Right renal cortex interstitium (tissue), 3 donors: ENCODE results near the gene ELOVL6. TPM values are rescaled to one million over a fixed set of nuclear protein-coding genes. Genes with fewer than 3 reads are reported as not detected.
"Not testable (repeated sequence)": the region's sequence is repeated elsewhere in the genome, so short reads cannot be mapped to it uniquely, and the experiment has no call there.

Experiments used
- DNase-seq, 3 donors: peaks; one replicate each; pipeline ENCODE4 v3.0.0-alpha.2; 2013; ENCODE audit warnings: low read depth in 3 of 3, low spot score in 2 of 3
- polyA plus RNA-seq, 3 donors: library from polyadenylated mRNA; unstranded; fragments of 120-200 nt; gene quantifications; one replicate each; pipeline ENCODE4 v1.2.1, GENCODE V29; 2013; ENCODE audit not compliant: insufficient read length in 3 of 3

ELOVL6 gene
- polyA plus RNA-seq, 3 donors = 31.5 to 36.7 (median 33.5) TPM

DNA sequence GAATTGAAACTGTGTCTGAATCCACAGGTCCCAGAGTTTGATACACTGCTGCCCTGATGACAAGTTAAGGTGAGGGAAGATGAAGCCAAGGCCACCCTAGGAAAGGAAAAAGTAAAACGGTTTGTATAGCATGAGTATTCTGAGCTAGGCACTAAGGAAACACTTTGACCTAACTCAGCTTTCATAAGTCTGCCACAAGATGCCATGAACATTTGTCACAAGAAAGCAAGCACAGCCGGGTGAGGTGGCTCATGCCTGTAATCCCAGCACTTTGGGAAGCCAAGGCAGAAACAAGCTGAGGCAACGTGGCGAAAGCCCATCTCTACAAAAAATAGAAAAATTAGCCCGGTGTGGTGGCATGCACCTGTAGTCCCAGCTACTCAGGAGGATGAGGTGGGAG lies 34.2 kb downstream of the ELOVL6 start:
- no peak for DNase-seq

DNA sequence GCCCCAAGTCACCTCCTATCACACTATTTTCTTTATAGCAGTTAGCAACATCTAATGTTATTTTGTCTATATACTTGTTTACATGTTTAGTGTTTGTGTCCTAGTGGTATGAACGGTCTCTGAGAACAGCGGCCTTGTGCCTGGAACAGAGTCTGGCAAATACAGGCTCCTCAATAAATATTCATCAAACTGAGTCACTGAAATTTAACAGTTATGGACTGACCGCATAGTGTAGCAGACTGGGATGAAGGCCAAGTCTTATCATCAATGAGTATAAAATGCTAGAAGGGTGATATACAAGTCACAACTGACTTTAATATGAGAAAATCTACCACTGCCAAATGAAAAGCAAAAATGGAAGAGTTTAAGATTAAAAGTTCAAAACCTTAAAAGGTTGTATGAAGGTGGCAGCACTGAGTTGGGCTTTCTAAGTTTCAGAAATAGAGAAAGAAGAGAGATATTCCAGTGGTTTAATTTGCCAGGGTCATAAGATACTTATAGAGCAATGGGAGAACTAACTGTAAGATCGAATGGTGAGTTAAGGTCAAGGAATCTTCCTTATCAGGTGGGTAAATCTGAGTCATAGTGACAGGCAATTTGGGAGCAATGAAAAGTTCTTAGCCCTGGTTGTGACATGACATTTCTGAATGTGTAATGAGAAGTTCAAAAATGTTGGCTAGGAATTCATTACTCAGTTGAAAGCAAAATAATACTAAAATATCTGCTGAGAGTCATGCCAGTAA lies 34.9 kb downstream of the ELOVL6 start:
- no peak for DNase-seq

DNA sequence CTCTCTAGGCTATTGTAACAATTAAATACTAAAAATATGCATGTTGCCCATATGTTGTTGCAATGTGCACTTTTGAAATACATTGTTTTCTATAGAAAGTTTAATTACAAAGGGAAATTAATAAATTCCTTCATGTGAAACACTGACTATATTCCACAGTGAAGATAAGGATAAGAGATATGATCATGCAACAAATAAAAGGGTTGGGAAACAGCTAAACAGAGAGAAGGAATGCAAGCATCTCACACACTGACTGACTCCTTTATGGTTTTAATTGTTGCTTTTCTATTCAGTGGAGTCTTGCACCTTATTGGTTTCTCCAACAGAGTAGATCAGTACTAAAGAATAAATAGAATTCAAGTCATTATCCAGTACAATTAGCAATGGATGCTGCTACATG lies 37.8 kb downstream of the ELOVL6 start:
- no peak for DNase-seq

GRCh38 chr4:110159541-110159940 lies 38.9 kb downstream of the ELOVL6 start:
- DNase-seq = no peak

DNA sequence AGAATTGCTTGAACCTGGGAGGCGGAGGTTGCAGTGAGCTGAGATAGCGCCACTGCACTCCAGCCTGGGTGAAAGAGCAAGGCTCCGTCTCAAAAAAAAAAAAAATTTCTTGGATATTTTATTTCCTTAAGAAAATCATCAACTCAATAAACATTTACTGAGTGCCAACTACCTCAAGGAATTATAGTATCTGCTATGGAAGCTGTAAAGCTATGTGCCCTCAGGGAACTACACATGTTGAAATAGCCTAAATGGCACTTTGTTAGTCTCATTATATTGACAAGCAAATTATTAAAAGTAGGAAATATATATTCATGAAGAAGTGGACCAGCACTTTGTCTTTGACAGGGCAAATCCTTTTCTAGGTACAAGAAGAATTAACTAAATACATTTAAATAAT lies 40.8 kb downstream of the ELOVL6 start:
- DNase-seq = no peak

GRCh38 chr4:110157166-110157565 lies 41.2 kb downstream of the ELOVL6 start:
- not testable (repeated sequence) for DNase-seq

- no peak for DNase-seq
These were observed 42.0 kb downstream of the ELOVL6 start for GRCh38 chr4:110156442-110156841.

DNA sequence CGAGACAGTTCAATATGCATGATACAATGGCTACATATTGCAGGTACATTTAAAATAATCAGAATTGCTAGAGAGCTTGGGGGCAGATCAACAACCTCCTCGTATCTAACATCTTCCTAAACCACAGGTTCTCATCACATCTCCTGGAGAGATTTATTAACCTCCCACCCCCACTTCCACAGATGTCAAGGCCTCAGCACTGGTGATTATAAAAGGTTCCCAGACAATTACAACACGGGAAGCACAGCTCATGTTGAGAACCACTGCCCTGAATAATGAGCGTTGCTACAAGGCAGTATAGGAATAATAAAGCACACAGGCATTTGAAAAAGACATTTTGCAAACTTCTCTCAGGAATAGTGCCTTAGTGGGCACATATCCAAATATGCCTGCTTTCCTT lies 42.8 kb downstream of the ELOVL6 start:
- no peak for DNase-seq

DNA sequence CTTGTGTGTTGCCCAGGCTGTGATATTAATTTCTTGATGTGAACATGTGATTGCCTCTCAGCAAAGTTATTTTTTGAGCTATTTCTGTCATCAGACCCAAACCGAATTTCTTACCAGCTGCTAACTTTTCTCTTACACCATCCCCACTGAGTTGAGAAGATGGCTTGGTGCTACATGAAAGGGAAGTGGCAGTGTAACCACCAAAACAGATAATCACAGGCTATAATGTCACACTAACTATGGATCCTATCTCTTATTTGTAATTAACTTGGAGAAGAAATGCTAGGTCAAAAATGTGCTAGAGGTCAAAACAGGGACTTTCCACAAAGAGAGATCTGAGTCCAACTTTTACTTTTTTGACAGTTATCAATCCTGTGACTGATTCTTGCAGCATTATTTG lies 43.8 kb downstream of the ELOVL6 start:
- no peak for DNase-seq

DNA sequence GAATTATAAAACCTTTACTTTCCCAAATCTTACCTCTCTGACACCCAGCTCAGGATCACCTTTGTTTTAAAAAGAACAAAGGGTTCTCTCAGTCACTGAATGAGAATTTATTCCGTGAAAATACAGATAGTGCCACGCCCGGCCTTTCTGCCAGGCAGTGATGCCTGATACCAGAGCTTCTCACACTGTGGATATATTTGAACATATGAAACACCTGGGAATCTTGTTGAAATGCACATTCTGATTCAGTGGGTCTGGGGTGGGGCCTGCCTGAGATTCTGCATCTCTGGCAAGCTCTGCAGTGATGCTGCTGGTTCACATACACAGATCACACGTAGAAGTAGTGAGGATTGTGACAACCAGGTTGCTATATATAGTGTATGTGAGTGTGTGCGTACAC lies 46.0 kb downstream of the ELOVL6 start:
- no peak for DNase-seq

DNA sequence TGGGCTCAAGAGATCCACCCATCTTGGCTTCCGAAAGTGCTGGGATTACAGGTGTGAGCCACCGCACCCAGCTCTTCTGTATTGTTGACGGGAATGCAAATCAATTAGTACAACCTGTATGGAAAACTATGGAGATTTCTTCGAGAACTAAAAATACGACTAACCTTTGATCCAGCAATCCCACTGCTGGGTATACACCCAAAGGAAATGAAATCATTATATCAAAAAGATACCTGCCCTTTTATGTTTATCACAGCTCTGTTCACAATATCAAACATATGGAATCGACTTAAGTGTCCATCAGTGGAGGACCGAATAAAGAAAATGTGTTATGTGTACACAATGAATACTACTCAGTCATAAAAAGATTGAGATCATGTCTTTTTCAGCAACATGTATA lies 49.3 kb downstream of the ELOVL6 start:
- DNase-seq = no peak

DNA sequence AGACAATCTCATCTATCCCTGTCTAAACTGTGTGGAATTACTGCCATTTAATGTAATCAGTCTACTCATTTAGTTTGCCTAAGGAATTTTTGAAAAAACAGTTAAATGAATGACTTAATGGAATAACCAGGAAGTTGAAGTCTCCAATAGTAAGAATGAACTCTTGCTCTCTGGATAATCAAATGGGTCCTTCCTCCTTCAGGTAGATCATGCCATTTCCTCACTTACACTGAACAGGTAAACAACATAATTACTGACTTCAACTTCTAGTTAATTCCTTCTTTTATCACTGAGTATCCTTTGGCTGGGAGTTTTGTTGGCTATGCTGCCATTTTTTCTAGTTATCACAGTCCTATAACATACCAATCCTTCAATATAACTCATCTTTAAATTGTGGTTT lies 56.0 kb downstream of the ELOVL6 start:
- DNase-seq = no peak

DNA sequence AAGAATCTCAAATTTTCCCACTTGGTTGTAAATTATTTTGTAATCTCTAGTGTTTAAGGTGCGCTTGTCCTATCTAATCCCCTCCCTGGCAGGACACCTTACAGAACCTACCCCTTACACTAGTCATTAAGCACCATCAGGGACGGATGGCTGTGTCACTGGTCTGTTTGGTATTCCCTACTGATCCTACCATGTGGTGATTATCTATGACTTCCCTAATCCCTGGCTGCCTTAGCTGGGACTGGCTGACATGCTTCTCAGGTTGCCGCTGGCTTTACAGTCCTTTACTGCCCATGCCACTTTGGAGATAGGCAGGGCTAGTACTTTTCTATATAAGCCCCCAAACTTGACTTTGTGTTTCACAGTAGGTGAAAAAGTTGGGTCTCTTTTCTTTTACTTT lies 58.6 kb downstream of the ELOVL6 start:
- no peak for DNase-seq

DNA sequence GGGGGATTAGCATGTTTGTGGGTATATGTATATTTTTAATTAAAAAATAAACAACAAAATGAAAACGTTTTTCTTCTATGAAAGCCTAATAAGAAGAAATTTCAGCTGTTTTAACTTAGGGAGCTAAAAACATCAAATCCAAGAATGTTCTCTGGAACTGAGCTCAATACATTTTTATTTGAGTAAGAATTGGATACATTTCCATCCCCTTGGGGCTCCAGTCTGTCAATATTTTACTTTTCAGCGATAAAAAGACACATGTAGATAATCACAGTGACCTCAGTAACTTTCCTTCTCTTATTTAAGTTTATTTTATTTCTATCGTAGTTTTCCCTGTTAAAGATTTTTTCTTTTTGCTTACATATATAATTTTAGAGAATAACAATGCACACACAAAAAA lies 59.3 kb downstream of the ELOVL6 start:
- DNase-seq = no peak

- no peak for DNase-seq
These were observed 59.9 kb downstream of the ELOVL6 start for GRCh38 chr4:110138551-110138950.

GRCh38 chr4:110137829-110138228 lies 60.6 kb downstream of the ELOVL6 start:
- DNase-seq = no peak

- no peak for DNase-seq
These were observed 62.9 kb downstream of the ELOVL6 start for GRCh38 chr4:110135523-110135922.

DNA sequence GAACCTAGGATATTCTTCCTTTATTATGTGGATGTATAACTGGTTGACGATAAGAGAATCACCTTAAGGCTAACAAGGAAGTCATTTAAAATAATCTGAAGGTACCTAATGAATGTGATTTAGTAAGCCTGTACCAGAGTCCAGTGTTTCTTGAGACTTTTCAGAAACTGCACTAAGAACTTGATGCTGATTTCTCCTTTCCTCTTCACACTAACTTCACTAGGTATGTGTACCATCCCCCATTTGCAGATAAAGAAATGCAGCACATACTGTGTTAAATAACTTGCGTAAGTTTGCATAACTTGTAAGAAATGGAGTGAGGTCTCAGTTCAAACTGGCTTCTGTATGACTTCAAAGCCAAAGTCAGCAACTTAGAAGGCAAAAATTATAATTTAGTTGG lies 63.3 kb downstream of the ELOVL6 start:
- DNase-seq = no peak

DNA sequence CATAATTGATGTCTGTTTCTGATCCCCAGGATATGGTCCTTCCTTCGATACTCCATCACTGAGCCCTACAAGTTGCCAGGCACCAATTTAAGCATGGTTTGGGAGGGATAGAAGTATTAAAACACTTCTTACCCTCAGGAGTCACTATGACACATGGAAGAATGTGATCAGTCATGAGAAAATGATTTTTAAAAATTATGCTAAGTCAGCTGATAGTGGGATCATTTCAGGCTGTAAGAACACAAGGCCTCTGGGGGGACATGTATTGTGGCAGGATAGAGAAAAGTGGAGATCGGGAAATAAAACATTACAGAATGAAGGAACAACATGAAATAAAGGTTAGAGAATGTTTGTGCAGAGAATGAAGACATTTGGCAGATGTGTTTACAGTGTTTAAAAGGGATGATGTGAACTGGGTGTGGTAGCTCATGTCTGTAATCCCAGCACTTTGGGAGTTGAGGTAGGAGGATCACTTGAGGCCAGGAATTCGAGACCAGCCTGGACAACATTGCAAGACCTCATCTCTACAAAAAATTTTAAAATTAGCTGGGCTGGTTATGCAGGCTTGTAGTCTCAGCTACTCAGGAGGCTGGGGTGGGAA lies 64.0 kb downstream of the ELOVL6 start:
- no peak for DNase-seq

- no peak for DNase-seq
These were observed 65.3 kb downstream of the ELOVL6 start for GRCh38 chr4:110132816-110133719.

- DNase-seq = no peak
These were observed 66.5 kb downstream of the ELOVL6 start for GRCh38 chr4:110131916-110132315.
